Measurements from ENCODE around the gene GALNT2.

GALNT2 gene

DNA sequence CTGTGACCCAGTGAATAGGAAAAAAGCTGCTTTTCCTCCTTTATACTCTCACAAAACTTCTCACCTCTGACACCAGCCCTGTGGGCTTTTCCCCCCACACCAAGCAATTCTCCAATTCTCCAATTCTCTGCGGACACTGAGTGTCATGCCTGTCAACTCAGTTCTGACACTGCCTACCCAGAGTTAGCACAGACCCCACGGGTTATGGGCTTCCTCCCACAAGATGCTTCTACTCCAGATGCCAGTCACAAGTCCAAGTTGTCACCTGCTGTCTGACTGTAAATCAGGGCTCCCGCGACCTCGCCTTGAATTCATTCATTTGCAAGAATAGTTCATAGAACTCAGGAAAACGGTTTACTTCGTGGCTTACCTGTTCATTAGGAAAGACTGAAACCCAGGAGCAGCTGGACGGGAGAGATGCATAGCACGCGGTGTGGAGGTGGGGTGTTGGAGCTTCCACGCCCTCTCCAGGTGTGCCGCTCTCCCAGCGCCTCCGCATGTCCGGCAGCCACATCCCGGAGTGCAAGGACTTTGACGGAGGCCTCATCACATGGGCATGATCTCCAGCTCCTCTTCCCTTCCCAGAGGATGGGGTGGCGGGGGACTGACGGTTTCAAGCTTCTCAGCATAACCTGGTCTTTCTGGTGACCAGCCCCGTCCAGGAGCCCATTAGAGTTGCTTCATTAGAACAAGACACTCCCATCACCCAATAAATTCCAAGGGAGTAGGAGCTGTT lies 204.4 kb downstream of the GALNT2 start:
- Histone ChIP-seq H3K79me2 (ENCODE audit: insufficient read depth, low read length) (peaks cover 56% of the 10 kb centered on the region), H4K20me1 (ENCODE audit: insufficient read depth, low read length, poor library complexity, severe bottlenecking) (no peaks in the 10 kb centered on the region), H3K27me3 (ENCODE audit: insufficient read depth, low read length, poor library complexity, severe bottlenecking) (no peaks in the 10 kb centered on the region), H3F3A (ENCODE audit: low read depth) (peaks cover 31% of the 10 kb centered on the region), H3K4me3 (ENCODE audit: low read length, poor library complexity, severe bottlenecking) (peak overlapping the region; percentile 55), H3K9me2 (replicated peaks; ENCODE audit: low read depth, low read length) (no peaks in the 10 kb centered on the region), H3K9ac (ENCODE audit: low read depth, low read length, poor library complexity, severe bottlenecking) (peak overlapping the region; percentile 87), H3K36me3 (ENCODE audit: insufficient read depth, low read length) (peaks cover 66% of the 10 kb centered on the region; the same call in 1 of the 2 replicates), H3K4me1 (ENCODE audit: insufficient read depth, low read length, poor library complexity, severe bottlenecking) (peaks cover 84% of the 10 kb centered on the region), H3K9me3 (ENCODE audit: insufficient read depth, low read depth, low read length) (no peaks in the 10 kb centered on the region), H3K4me2 (ENCODE audit: low read depth, low read length, poor library complexity, severe bottlenecking) (peak overlapping the region; percentile 83), H2AFZ (ENCODE audit: low read length) (no peak overlapping the region)
- TF ChIP-seq EZH2phosphoT487 (IDR thresholded peaks at IDR 0.05; ENCODE audit: borderline replicate concordance): no peak
- no peak for TF ChIP-seq CTCF (conservative IDR thresholded peaks at IDR 0.05; ENCODE audit: low read length)

- Histone ChIP-seq H3F3A (ENCODE audit: low read depth) (peaks cover 31% of the 10 kb centered on the region), H3K9me2 (replicated peaks; ENCODE audit: low read depth, low read length) (no peaks in the 10 kb centered on the region), H3K4me1 (ENCODE audit: insufficient read depth, low read length, poor library complexity, severe bottlenecking) (peaks cover 84% of the 10 kb centered on the region), H3K9me3 (ENCODE audit: insufficient read depth, low read depth, low read length) (no peaks in the 10 kb centered on the region), H3K27me3 (ENCODE audit: insufficient read depth, low read length, poor library complexity, severe bottlenecking) (no peaks in the 10 kb centered on the region), H3K4me3 (ENCODE audit: low read length, poor library complexity, severe bottlenecking) (no peak overlapping the region), H2AFZ (ENCODE audit: low read length) (no peak overlapping the region), H4K20me1 (ENCODE audit: insufficient read depth, low read length, poor library complexity, severe bottlenecking) (no peaks in the 10 kb centered on the region), H3K4me2 (ENCODE audit: low read depth, low read length, poor library complexity, severe bottlenecking) (peak overlapping the region; percentile 83), H3K9ac (ENCODE audit: low read depth, low read length, poor library complexity, severe bottlenecking) (peak overlapping the region; percentile 87), H3K79me2 (ENCODE audit: insufficient read depth, low read length) (peaks cover 56% of the 10 kb centered on the region), H3K36me3 (ENCODE audit: insufficient read depth, low read length) (peaks cover 66% of the 10 kb centered on the region; the same call in 1 of the 2 replicates)
- TF ChIP-seq CTCF (conservative IDR thresholded peaks at IDR 0.05; ENCODE audit: low read length) (no peak), EZH2phosphoT487 (IDR thresholded peaks at IDR 0.05; ENCODE audit: borderline replicate concordance) (no peak)
Observed at GRCh38 chr1:230272557-230272956, 205.5 kb downstream of the GALNT2 start.

DNA sequence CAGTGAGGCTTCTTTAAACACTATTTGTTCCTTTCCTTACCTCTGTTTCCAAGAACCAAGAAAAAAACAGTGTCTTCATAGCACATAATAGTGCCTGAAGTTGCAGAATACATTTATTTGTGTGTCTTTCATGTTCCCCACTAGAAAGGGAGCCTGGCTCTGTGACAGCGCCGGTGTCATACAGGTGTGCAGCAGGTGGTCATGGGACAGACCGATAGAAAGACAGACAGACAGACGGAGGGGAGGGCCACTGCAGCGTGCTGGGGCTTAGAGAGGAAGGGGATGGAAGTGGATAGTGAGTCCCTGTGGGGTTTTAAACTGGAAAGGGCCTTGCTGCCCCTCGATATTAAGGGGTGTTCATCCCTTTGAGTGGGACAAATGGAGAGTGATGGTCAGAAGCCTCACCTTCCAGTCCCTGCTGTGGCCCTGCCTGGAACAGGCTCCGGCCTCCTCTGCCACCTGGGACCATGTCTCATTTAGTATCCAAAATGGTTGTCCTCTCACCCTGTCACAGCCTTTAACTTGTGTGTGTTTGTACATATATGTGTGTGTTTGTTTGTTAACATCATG lies 206.2 kb downstream of the GALNT2 start:
- H3F3A ChIP-seq (ENCODE audit: low read depth): peaks cover 31% of the 10 kb centered on the region
- H3K4me1 ChIP-seq (ENCODE audit: insufficient read depth, low read length, poor library complexity, severe bottlenecking): peaks cover 83% of the 10 kb centered on the region
- no peaks in the 10 kb centered on the region for H4K20me1 ChIP-seq (ENCODE audit: insufficient read depth, low read length, poor library complexity, severe bottlenecking)
- H3K9me3 ChIP-seq (ENCODE audit: insufficient read depth, low read depth, low read length): no peaks in the 10 kb centered on the region
- H3K36me3 ChIP-seq (ENCODE audit: insufficient read depth, low read length): peaks cover 61% of the 10 kb centered on the region; the same call in 1 of the 2 replicates
- peaks cover 51% of the 10 kb centered on the region for H3K79me2 ChIP-seq (ENCODE audit: insufficient read depth, low read length)
- TF ChIP-seq CTCF (conservative IDR thresholded peaks at IDR 0.05; ENCODE audit: low read length): no peak
- TF ChIP-seq EZH2phosphoT487 (IDR thresholded peaks at IDR 0.05; ENCODE audit: borderline replicate concordance): no peak
- H2AFZ ChIP-seq (ENCODE audit: low read length): no peak overlapping the region
- no peaks in the 10 kb centered on the region for H3K27me3 ChIP-seq (ENCODE audit: insufficient read depth, low read length, poor library complexity, severe bottlenecking)
- peak overlapping the region; percentile 83 for H3K4me2 ChIP-seq (ENCODE audit: low read depth, low read length, poor library complexity, severe bottlenecking)
- H3K9me2 ChIP-seq (replicated peaks; ENCODE audit: low read depth, low read length): no peaks in the 10 kb centered on the region
- H3K9ac ChIP-seq (ENCODE audit: low read depth, low read length, poor library complexity, severe bottlenecking): peak overlapping the region; percentile 87
- no peak overlapping the region for H3K4me3 ChIP-seq (ENCODE audit: low read length, poor library complexity, severe bottlenecking)
